Measurements from ENCODE around the gene RAI1.

RAI1 gene

GRCh38 chr17:17653343-17653742 lies 27.9 kb upstream of the RAI1 start:
- no peak overlapping the region for H3K27ac ChIP-seq (ENCODE audit: extremely low read depth, low read depth, low read length)
- no peaks in the 10 kb centered on the region for H3K4me1 ChIP-seq (ENCODE audit: control insufficient read depth, insufficient read depth, low read length)
- TF ChIP-seq ZNF549 (tag by site-specific recombination; IDR thresholded peaks at IDR 0.05) (no peak), ZFHX2 (tag by site-specific recombination; conservative IDR thresholded peaks at IDR 0.05) (no peak), KLF10 (tag by site-specific recombination; IDR thresholded peaks at IDR 0.05) (no peak), SP3 (tag by site-specific recombination; IDR thresholded peaks at IDR 0.05) (no peak), ZNF24 (tag by site-specific recombination; IDR thresholded peaks at IDR 0.05) (no peak), ZBTB20 (tag by site-specific recombination; IDR thresholded peaks at IDR 0.05) (no peak), ZNF544 (tag by site-specific recombination; IDR thresholded peaks at IDR 0.05) (no peak), ZNF146 (tag by site-specific recombination; IDR thresholded peaks at IDR 0.05) (no peak), ZNF670 (tag by site-specific recombination; IDR thresholded peaks at IDR 0.05; ENCODE audit: low read depth) (no peak), ZNF398 (tag by site-specific recombination; IDR thresholded peaks at IDR 0.05) (no peak), IKZF3 (tag by site-specific recombination; IDR thresholded peaks at IDR 0.05) (no peak), ZNF132 (tag by site-specific recombination; IDR thresholded peaks at IDR 0.05; ENCODE audit: borderline replicate concordance) (no peak), ZNF488 (tag by site-specific recombination; IDR thresholded peaks at IDR 0.05) (no peak), ZNF510 (tag by site-specific recombination; IDR thresholded peaks at IDR 0.05; ENCODE audit: insufficient replicate concordance) (no peak), FEZF1 (tag by site-specific recombination; IDR thresholded peaks at IDR 0.05) (no peak), TSHZ1 (tag by site-specific recombination; IDR thresholded peaks at IDR 0.05; ENCODE audit: borderline replicate concordance) (no peak)
- CTCF ChIA-PET = interaction anchor here (2.3 to 2.6 kb wide), 2 partner anchors 8 to 12 kb away, joined by 5 to 25 read pairs; no protein-coding TSS in a partner anchor
- POLR2A ChIA-PET = no interaction called here
- no peaks in the 10 kb centered on the region for H3K36me3 ChIP-seq (ENCODE audit: control insufficient read depth in 2 of 2, insufficient read depth in 1 of 2, low read length in 2 of 2)
- peaks cover 2% of the 10 kb centered on the region; the same call in 1 of the 2 replicates for H3K9me3 ChIP-seq (ENCODE audit: control insufficient read depth, insufficient read depth, low read depth, low read length)
- H3K4me3 ChIP-seq (ENCODE audit: low read depth, low read length) = no peak overlapping the region

GRCh38 chr17:17659340-17659739 lies 21.9 kb upstream of the RAI1 start:
- no peak overlapping the region for H3K4me3 ChIP-seq (ENCODE audit: low read depth, low read length)
- no peaks in the 10 kb centered on the region for H3K4me1 ChIP-seq (ENCODE audit: control insufficient read depth, insufficient read depth, low read length)
- H3K9me3 ChIP-seq (ENCODE audit: control insufficient read depth, insufficient read depth, low read depth, low read length) = peaks cover 2% of the 10 kb centered on the region; the same call in 1 of the 2 replicates
- no peaks in the 10 kb centered on the region for H3K36me3 ChIP-seq (ENCODE audit: control insufficient read depth in 2 of 2, insufficient read depth in 1 of 2, low read length in 2 of 2)
- TF ChIP-seq SETDB1 (IDR thresholded peaks at IDR 0.05; ENCODE audit: insufficient read length, low read length) (peak; percentile 66), ZNF529 (tag by site-specific recombination; IDR thresholded peaks at IDR 0.05; ENCODE audit: insufficient replicate concordance) (no peak), TRIM28 (IDR thresholded peaks at IDR 0.05; ENCODE audit: borderline replicate concordance, low read length) (peak; percentile 51; the same call in 1 of the 2 replicates), ZNF274 (IDR thresholded peaks at IDR 0.05; ENCODE audit: low read length) (no peak), ZNF274 (tag by site-specific recombination; IDR thresholded peaks at IDR 0.05; ENCODE audit: borderline replicate concordance) (no peak), ZNF132 (tag by site-specific recombination; IDR thresholded peaks at IDR 0.05; ENCODE audit: borderline replicate concordance) (no peak), ZNF658 (tag by site-specific recombination; IDR thresholded peaks at IDR 0.05) (no peak), KLF17 (tag by site-specific recombination; IDR thresholded peaks at IDR 0.05) (no peak)
- no peak overlapping the region for H3K27ac ChIP-seq (ENCODE audit: extremely low read depth, low read depth, low read length)
- ChIA-PET POLR2A (no interaction called here), CTCF (no interaction called here)

All from HEK293 (cell line).